SH-SY5Y (cell line): Measurements from ENCODE around the gene DPP6.

Experiments
- GATA2 ChIP-seq: IDR thresholded peaks from 2 replicates; pipeline ENCODE4 v1.6.1; 2011; ENCODE audit warnings: mild to moderate bottlenecking, low read depth, low read length
- GATA3 ChIP-seq: IDR thresholded peaks from 2 replicates; pipeline ENCODE4 v1.6.1; 2011; ENCODE audit warnings: low read depth, mild to moderate bottlenecking, low read length, moderate library complexity

GRCh38 chr7:154666768-154667167, 614.6 kb downstream of the DPP6 start:
- TF ChIP-seq GATA2 (no peak), GATA3 (no peak)
